ENCODE data around the gene MYH2. TPM values are rescaled to one million over a fixed set of nuclear protein-coding genes. Genes with fewer than 3 reads are reported as not detected.
"Not testable (repeated sequence)": the region's sequence is repeated elsewhere in the genome, so short reads cannot be mapped to it uniquely, and the experiment has no call there.

MYH2 gene
- total RNA-seq, result not detected

- DNase-seq, result no peak
- Mint-ChIP-seq H3K4me3 (no peak within 1 kb of the TSS), H3K27me3 (peaks cover 8% of the 10 kb centered on the region), H3K36me3 (no peaks in the 10 kb centered on the region), H3K4me1 (no peaks in the 10 kb centered on the region), H3K27ac (no peak within 1 kb of the TSS), H3K9me3 (no peaks in the 10 kb centered on the region)
These were observed at the start of gene MYH2 for GRCh38 chr17:10549096-10549842. Gene MYH2, minus strand, starts transcription at chr17:10549658. Its CDS starts 1,738 bp downstream, at chr17:10547920.

GRCh38 chr17:10598621-10599020 lies 49.2 kb upstream of the MYH2 start:
- H3K36me3 Mint-ChIP-seq, result no peaks in the 10 kb centered on the region
- H3K27me3 Mint-ChIP-seq, result peaks cover 16% of the 10 kb centered on the region
- no peak overlapping the region for H3K27ac Mint-ChIP-seq
- no peak for DNase-seq
- no peak overlapping the region for H3K4me3 Mint-ChIP-seq
- no peaks in the 10 kb centered on the region for H3K9me3 Mint-ChIP-seq
- no peaks in the 10 kb centered on the region for H3K4me1 Mint-ChIP-seq

- H3K27me3 Mint-ChIP-seq, result peaks cover 24% of the 10 kb centered on the region
- no peak overlapping the region for H3K4me3 Mint-ChIP-seq
- no peaks in the 10 kb centered on the region for H3K36me3 Mint-ChIP-seq
- no peak for DNase-seq
- no peaks in the 10 kb centered on the region for H3K4me1 Mint-ChIP-seq
- no peak overlapping the region for H3K27ac Mint-ChIP-seq
- H3K9me3 Mint-ChIP-seq, result no peaks in the 10 kb centered on the region
These were observed 40.2 kb upstream of the MYH2 start for GRCh38 chr17:10589553-10590145.

GRCh38 chr17:10585529-10585928 lies 36.1 kb upstream of the MYH2 start:
- no peak for DNase-seq
- Mint-ChIP-seq H3K27ac (no peak overlapping the region), H3K27me3 (peaks cover 16% of the 10 kb centered on the region), H3K36me3 (no peaks in the 10 kb centered on the region), H3K4me3 (no peak overlapping the region), H3K9me3 (no peaks in the 10 kb centered on the region), H3K4me1 (no peaks in the 10 kb centered on the region)

GRCh38 chr17:10583834-10584233 lies 34.4 kb upstream of the MYH2 start:
- H3K4me3 Mint-ChIP-seq, result no peak overlapping the region
- H3K27me3 Mint-ChIP-seq, result peaks cover 13% of the 10 kb centered on the region
- no peaks in the 10 kb centered on the region for H3K4me1 Mint-ChIP-seq
- DNase-seq, result no peak
- H3K9me3 Mint-ChIP-seq, result no peaks in the 10 kb centered on the region
- no peaks in the 10 kb centered on the region for H3K36me3 Mint-ChIP-seq
- H3K27ac Mint-ChIP-seq, result no peak overlapping the region

- Mint-ChIP-seq H3K36me3 (no peaks in the 10 kb centered on the region), H3K4me1 (no peaks in the 10 kb centered on the region), H3K27ac (no peak overlapping the region), H3K27me3 (peaks cover 12% of the 10 kb centered on the region), H3K9me3 (no peaks in the 10 kb centered on the region), H3K4me3 (no peak overlapping the region)
- no peak for DNase-seq
These were observed 29.8 kb upstream of the MYH2 start for GRCh38 chr17:10579270-10579669.

- Mint-ChIP-seq H3K9me3 (no peaks in the 10 kb centered on the region), H3K27me3 (peaks cover 12% of the 10 kb centered on the region), H3K4me1 (no peaks in the 10 kb centered on the region), H3K4me3 (no peak overlapping the region), H3K27ac (no peak overlapping the region), H3K36me3 (no peaks in the 10 kb centered on the region)
- no peak for DNase-seq
These were observed 24.9 kb upstream of the MYH2 start for GRCh38 chr17:10574324-10574723.

- Mint-ChIP-seq H3K27me3 (peaks cover 17% of the 10 kb centered on the region), H3K36me3 (no peaks in the 10 kb centered on the region), H3K4me3 (no peak overlapping the region), H3K9me3 (no peaks in the 10 kb centered on the region), H3K4me1 (no peaks in the 10 kb centered on the region), H3K27ac (no peak overlapping the region)
- no peak for DNase-seq
These were observed 14.7 kb upstream of the MYH2 start for GRCh38 chr17:10563991-10564660.

- no peaks in the 10 kb centered on the region for H3K4me1 Mint-ChIP-seq
- no peak overlapping the region for H3K4me3 Mint-ChIP-seq
- no peaks in the 10 kb centered on the region for H3K36me3 Mint-ChIP-seq
- no peak overlapping the region for H3K27ac Mint-ChIP-seq
- no peak for DNase-seq
- peaks cover under 1% of the 10 kb centered on the region for H3K27me3 Mint-ChIP-seq
- H3K9me3 Mint-ChIP-seq, result no peaks in the 10 kb centered on the region
These were observed 8.6 kb upstream of the MYH2 start for GRCh38 chr17:10558049-10558448.

- Mint-ChIP-seq H3K27ac (no peak overlapping the region), H3K9me3 (no peaks in the 10 kb centered on the region)
These were observed 8.0 kb upstream of the MYH2 start for GRCh38 chr17:10557422-10557821.

GRCh38 chr17:10556301-10557005 lies 7.0 kb upstream of the MYH2 start:
- DNase-seq, result no peak
- no peak overlapping the region for H3K4me3 Mint-ChIP-seq
- H3K9me3 Mint-ChIP-seq, result no peaks in the 10 kb centered on the region
- H3K36me3 Mint-ChIP-seq, result no peaks in the 10 kb centered on the region
- H3K27ac Mint-ChIP-seq, result no peak overlapping the region
- peaks cover 5% of the 10 kb centered on the region for H3K27me3 Mint-ChIP-seq
- no peaks in the 10 kb centered on the region for H3K4me1 Mint-ChIP-seq

More at GRCh38 chr17:10557422-10557821, 8.0 kb upstream of the MYH2 start:
- Mint-ChIP-seq H3K4me3 (no peak overlapping the region), H3K27me3 (peaks cover 5% of the 10 kb centered on the region), H3K36me3 (no peaks in the 10 kb centered on the region), H3K4me1 (no peaks in the 10 kb centered on the region)
- no peak for DNase-seq

GRCh38 chr17:10550014-10550413 lies 556 bp upstream of the MYH2 start:
- no peaks in the 10 kb centered on the region for H3K36me3 Mint-ChIP-seq
- no peak for DNase-seq
- H3K9me3 Mint-ChIP-seq, result no peaks in the 10 kb centered on the region
- peaks cover 8% of the 10 kb centered on the region for H3K27me3 Mint-ChIP-seq
- H3K4me3 Mint-ChIP-seq, result no peak overlapping the region
- H3K27ac Mint-ChIP-seq, result no peak overlapping the region
- no peaks in the 10 kb centered on the region for H3K4me1 Mint-ChIP-seq

GRCh38 chr17:10547351-10547750 lies 2.1 kb downstream of the MYH2 start:
- Mint-ChIP-seq H3K4me1 (no peaks in the 10 kb centered on the region), H3K9me3 (no peaks in the 10 kb centered on the region), H3K27me3 (peaks cover 3% of the 10 kb centered on the region), H3K4me3 (no peak overlapping the region), H3K36me3 (no peaks in the 10 kb centered on the region), H3K27ac (no peak overlapping the region)
- DNase-seq, result no peak

GRCh38 chr17:10543486-10543885 lies 6.0 kb downstream of the MYH2 start:
- DNase-seq, H3K27ac Mint-ChIP-seq, H3K9me3 Mint-ChIP-seq, H3K4me1 Mint-ChIP-seq, H3K4me3 Mint-ChIP-seq, H3K27me3 Mint-ChIP-seq, H3K36me3 Mint-ChIP-seq: not testable (repeated sequence)

- not testable (repeated sequence) for H3K9me3 Mint-ChIP-seq, H3K36me3 Mint-ChIP-seq, H3K27ac Mint-ChIP-seq, H3K4me1 Mint-ChIP-seq, DNase-seq, H3K27me3 Mint-ChIP-seq, H3K4me3 Mint-ChIP-seq
These were observed 8.3 kb downstream of the MYH2 start for GRCh38 chr17:10541179-10541578.
